Kidney (tissue), 14 donors: ENCODE measurements around the gene TRRAP. TPM values are rescaled to one million over a fixed set of nuclear protein-coding genes. Genes with fewer than 3 reads are reported as not detected.

Experiments
- DNase-seq, 5 donors: peaks; one replicate each; pipeline ENCODE4 v3.0.0-alpha.2; 2013 to 2020
- FAIRE-seq: peaks from 2 replicates; lab custom pipeline; 2012; peaks lifted over from hg19 to GRCh38; lab: Jason Lieb, UNC
- H3K27ac ChIP-seq, 2 donors: one replicate each; pipeline ENCODE4 v1.7.0; 2013; ENCODE audit warnings: low read depth in 2 of 2, low read length in 2 of 2, inconsistent platforms in 1 of 2
- H3K27me3 ChIP-seq: one replicate; pipeline ENCODE4 v1.7.1; 2013; ENCODE audit warnings: low read length, inconsistent platforms; ENCODE audit not compliant: control insufficient read depth, insufficient read depth
- H3K36me3 ChIP-seq, 3 donors: one replicate each; pipeline versions ENCODE4 v1.7.0 to v1.7.1; 2013; ENCODE audit warnings: low read length in 3 of 3, control low read depth in 1 of 3, inconsistent platforms in 1 of 3; ENCODE audit not compliant: insufficient read depth in 3 of 3, control insufficient read depth in 2 of 3
- H3K4me1 ChIP-seq, 3 donors: one replicate each; pipeline versions ENCODE4 v1.7.0 to v1.7.1; 2013; ENCODE audit warnings: low read length in 3 of 3, inconsistent platforms in 1 of 3, low read depth in 1 of 3; ENCODE audit not compliant: control insufficient read depth in 2 of 3, insufficient read depth in 2 of 3
- H3K4me3 ChIP-seq, 3 donors: one replicate each; pipeline versions ENCODE4 v1.7.0 to v1.8.1; 2013; ENCODE audit warnings: low read length in 3 of 3, control low read depth in 1 of 3, inconsistent platforms in 1 of 3
- H3K9ac ChIP-seq, 3 donors: one replicate each; pipeline versions ENCODE4 v1.7.0 to v1.7.1; 2013; ENCODE audit warnings: low read length in 3 of 3, control low read depth in 1 of 3, inconsistent platforms in 1 of 3
- H3K9me3 ChIP-seq, 3 donors: one replicate each; pipeline versions ENCODE4 v1.7.0 to v1.7.1; 2013; ENCODE audit warnings: low read length in 3 of 3, control low read depth in 1 of 3, inconsistent platforms in 1 of 3; ENCODE audit not compliant: control insufficient read depth in 2 of 3, insufficient read depth in 1 of 3
- CTCF ChIP-seq: IDR thresholded peaks from 3 replicates; pipeline ENCODE4 v1.5.1; 2012; ENCODE audit warnings: mild to moderate bottlenecking, moderate library complexity, borderline replicate concordance; ENCODE audit not compliant: insufficient read depth; ENCODE audit errors: extremely low read depth
- intact Hi-C: fragments of 100-400 bp; cut with DNase I; formaldehyde crosslinking; loops from one replicate; pipeline ENCODE4 v1.11.1; 2022
- polyA plus RNA-seq: library from polyadenylated mRNA; stranded (reverse); fragments of 350-450 nt; fragmentation: Illumina TruSeq; extraction: RNeasy Lipid Tissue Mini Kit (QIAGEN cat#74804); gene quantifications from one replicate; pipeline ENCODE4 v1.2.3, GENCODE V29; 2014; ENCODE audit warnings: low read depth, low replicate concordance; ENCODE audit not compliant: insufficient read depth
- total RNA-seq: library from RNA; stranded (reverse); fragmentation: NEBNext Ultra II Directional; extraction: Animal tissue kit (Norgen Biotek cat#: 25700); gene quantifications from one replicate; pipeline ENCODE4 v1.2.1, GENCODE V29; 2021
- donor health status: control.
- donor health status: control.
- donor health status: control.
- donor health status: control.
- donor health status: control.
- donor health status: DM: yes; HTN: yes; CAD: no.
- donor health status: Normal renal cell carcinoma (clear cell type).

Gene TRRAP
- total and polyA plus RNA-seq, 2 donors from 2014 or later: 7.0 to 47.7 TPM

GRCh38 chr7:98884416-98884815 is 6.1 kb downstream of the TRRAP start:
- H3K36me3 ChIP-seq: peaks cover 8 to 33% (median 20%) of the 10 kb centered on the region in 3 donors
- H3K27me3 ChIP-seq: no peaks in the 10 kb centered on the region
- DNase-seq (no peak), FAIRE-seq (no peak)
- H3K9me3 ChIP-seq: no peaks in the 10 kb centered on the region
- H3K4me1 ChIP-seq: peaks cover 0 to 10% (median 0%) of the 10 kb centered on the region in 3 donors
- H3K9ac ChIP-seq: no peak overlapping the region
- H3K27ac ChIP-seq: no peak overlapping the region
- no peak overlapping the region for H3K4me3 ChIP-seq
- intact Hi-C loops: no loop called here
- TF ChIP-seq CTCF: no peak

DNA sequence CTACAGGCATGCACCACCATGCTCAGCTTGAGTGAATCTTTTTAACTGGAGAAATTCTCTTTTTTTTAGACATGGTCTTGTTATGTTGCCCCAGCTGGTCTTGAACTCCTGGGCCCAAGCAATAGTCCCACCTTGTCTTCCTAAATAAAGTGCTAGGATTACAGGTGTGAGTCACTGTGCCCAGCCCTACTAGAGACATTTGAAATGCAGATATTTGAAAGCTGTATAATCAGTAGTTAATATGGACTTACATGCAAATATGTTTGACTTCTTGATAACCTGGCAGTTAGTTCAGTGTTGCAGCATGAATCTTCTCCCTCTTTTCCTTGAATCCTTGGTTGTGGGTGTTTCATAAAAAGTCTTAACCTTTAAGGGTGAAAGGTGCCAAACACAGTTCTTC is 8.7 kb downstream of the TRRAP start:
- H3K27ac ChIP-seq: no peak overlapping the region
- no peak for TF ChIP-seq CTCF
- no peaks in the 10 kb centered on the region for H3K27me3 ChIP-seq
- DNase-seq: no peak
- H3K36me3 ChIP-seq: peaks cover 10 to 42% (median 24%) of the 10 kb centered on the region in 3 donors
- no peak overlapping the region for H3K9ac ChIP-seq
- intact Hi-C loops: no loop called here
- FAIRE-seq: no peak
- no peaks in the 10 kb centered on the region for H3K4me1 ChIP-seq
- no peak overlapping the region for H3K4me3 ChIP-seq
- H3K9me3 ChIP-seq: no peaks in the 10 kb centered on the region

DNA sequence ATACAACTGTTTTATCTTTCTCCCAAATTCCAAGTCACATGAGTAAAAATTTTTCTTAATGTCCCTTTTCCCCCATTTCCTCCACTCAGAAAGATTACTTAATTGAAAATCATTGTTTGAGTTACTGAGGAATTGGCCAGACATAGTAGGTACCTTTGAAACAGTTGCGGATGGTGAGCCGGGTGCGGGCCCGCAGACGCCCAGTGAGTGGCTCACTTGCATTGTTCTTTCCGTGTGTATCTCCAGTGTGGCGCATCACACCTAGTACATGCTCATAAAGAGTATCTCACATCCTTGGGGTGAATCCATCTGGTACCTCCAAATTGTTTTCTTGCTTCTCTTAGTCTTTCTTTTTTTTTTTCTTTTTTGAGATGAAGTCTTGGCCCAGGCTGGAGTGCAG is 14.3 kb downstream of the TRRAP start:
- intact Hi-C loops: no loop called here
- no peaks in the 10 kb centered on the region for H3K9me3 ChIP-seq
- H3K27me3 ChIP-seq: no peaks in the 10 kb centered on the region
- DNase-seq (no peak), FAIRE-seq (no peak)
- no peak overlapping the region for H3K4me3 ChIP-seq
- TF ChIP-seq CTCF: no peak
- H3K27ac ChIP-seq: no peak overlapping the region
- no peak overlapping the region for H3K9ac ChIP-seq
- H3K4me1 ChIP-seq: no peaks in the 10 kb centered on the region
- peaks cover 15 to 44% (median 27%) of the 10 kb centered on the region in 3 donors for H3K36me3 ChIP-seq

GRCh38 chr7:98899816-98900215 is 21.5 kb downstream of the TRRAP start:
- DNase-seq (no peak), FAIRE-seq (no peak)
- H3K9me3 ChIP-seq: no peaks in the 10 kb centered on the region
- H3K36me3 ChIP-seq: peaks cover 20 to 69% (median 60%) of the 10 kb centered on the region in 3 donors
- H3K9ac ChIP-seq: no peak overlapping the region
- no peak overlapping the region for H3K4me3 ChIP-seq
- intact Hi-C loops: no loop called here
- H3K27me3 ChIP-seq: no peaks in the 10 kb centered on the region
- no peaks in the 10 kb centered on the region for H3K4me1 ChIP-seq
- H3K27ac ChIP-seq: no peak overlapping the region
- TF ChIP-seq CTCF: no peak
